ENCODE measurements around the gene EPC2.

- TF ChIP-seq SP1 (IDR thresholded peaks at IDR 0.05) (no peak), ELF4 (IDR thresholded peaks at IDR 0.05) (no peak), SUZ12 (IDR thresholded peaks at IDR 0.05) (no peak), FOXM1 (IDR thresholded peaks at IDR 0.05; ENCODE audit: borderline replicate concordance) (no peak), BHLHE40 (IDR thresholded peaks at IDR 0.05; ENCODE audit: borderline replicate concordance) (no peak), FOXA1 (IDR thresholded peaks at IDR 0.05) (no peak), FOXK2 (IDR thresholded peaks at IDR 0.05) (no peak), PKNOX1 (IDR thresholded peaks at IDR 0.05) (no peak), L3MBTL2 (conservative IDR thresholded peaks at IDR 0.05) (no peak), LEF1 (IDR thresholded peaks at IDR 0.05; ENCODE audit: borderline replicate concordance) (no peak), ARNT (IDR thresholded peaks at IDR 0.05) (no peak), TARDBP (IDR thresholded peaks at IDR 0.05) (no peak), HDGF (IDR thresholded peaks at IDR 0.05; ENCODE audit: borderline replicate concordance) (no peak), ZNF384 (IDR thresholded peaks at IDR 0.05) (no peak)
Observed at GRCh38 chr2:148813603-148814065, 169.1 kb downstream of the EPC2 start.
